GM10248 (cell line): ENCODE data around the gene FRMPD1.

ENCODE experiments used
- CTCF ChIA-PET: fragments of 300-600 bp; sonication (Branson Sonifier 250); formaldehyde crosslinking; extraction: SDS; loops from one replicate; lab custom pipeline; 2021; ENCODE audit warnings: antibody characterized with exemption; lab: Yijun Ruan, JAX
- POLR2A ChIA-PET: fragments of 350-650 bp; sonication (Branson Sonifier 250); formaldehyde crosslinking; extraction: SDS; loops from one replicate; lab custom pipeline; 2020; ENCODE audit warnings: antibody characterized with exemption; lab: Yijun Ruan, JAX
- DNase-seq: peaks from one replicate; pipeline ENCODE4 v3.0.0; 2012; ENCODE audit errors: extremely low spot score
- CTCF ChIP-seq: IDR thresholded peaks from 2 replicates; pipeline ENCODE4 v1.5.1; 2012; ENCODE audit warnings: mild to moderate bottlenecking, low read depth; ENCODE audit errors: extremely low read depth, missing control alignments, control extremely low read depth

The FRMPD1 gene

DNA sequence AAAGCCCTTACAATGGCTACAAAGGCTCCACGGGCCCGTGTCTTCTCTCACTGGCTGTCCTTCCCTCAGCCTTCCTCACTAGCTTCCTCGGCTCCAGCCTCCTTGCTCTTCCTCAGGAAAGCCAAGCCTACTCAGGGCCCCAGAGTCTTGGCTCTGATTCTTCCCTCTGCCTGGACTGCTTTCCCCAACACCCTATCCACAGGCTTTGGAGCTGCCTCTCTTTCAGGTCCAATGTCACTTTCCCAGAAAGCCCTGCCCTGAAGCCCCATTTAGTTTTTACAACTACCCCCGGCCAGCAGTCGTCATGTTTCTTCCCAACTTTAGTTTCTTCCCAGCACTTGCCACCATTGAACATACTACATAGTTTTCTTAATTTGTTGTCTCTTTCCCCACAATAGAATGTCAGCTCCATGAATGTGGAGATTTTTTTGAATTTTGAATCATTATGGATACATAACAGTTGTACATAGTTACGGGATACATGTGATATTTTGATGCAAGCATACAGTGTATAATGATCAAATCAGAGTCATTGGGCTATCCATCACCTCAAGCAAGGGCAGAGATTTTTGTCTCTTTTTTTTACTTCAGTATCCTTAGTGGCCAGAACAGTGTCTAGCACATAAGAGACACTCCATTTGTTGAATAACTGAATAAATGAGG is 40.9 kb upstream of the FRMPD1 start:
- CTCF ChIA-PET: interaction anchor here (1.6 kb wide), 1 partner anchor 12 kb away, joined by 7 read pairs; no protein-coding TSS in a partner anchor
- DNase-seq: no peak
- no peak for TF ChIP-seq CTCF
- POLR2A ChIA-PET: no interaction called here

DNA sequence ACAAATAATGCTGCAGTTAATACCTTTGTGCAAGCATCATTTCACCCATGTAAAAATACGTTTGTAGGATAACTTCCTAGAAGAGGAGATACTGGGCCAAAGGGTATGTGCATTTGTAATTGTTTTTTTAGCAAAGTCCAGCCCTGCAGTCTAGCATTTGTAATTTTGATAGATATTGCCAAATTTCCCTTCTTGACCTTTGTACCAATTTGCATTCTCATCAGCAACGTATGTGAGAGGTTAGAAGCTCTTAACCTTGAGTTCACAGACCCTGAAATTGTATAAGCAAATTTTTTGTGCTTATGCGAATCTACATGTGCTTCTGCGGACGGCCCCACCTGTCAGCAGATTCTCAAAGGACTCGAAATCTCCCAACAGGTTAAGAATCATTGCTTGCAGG is 39.7 kb upstream of the FRMPD1 start:
- CTCF ChIA-PET: interaction anchor here (1.4 to 2.5 kb wide), 3 partner anchors 15 to 19 kb away, joined by 3 to 7 read pairs (median 5); partner anchors contain the start of gene TOMM5
- TF ChIP-seq CTCF: no peak
- DNase-seq: no peak
- POLR2A ChIA-PET: no interaction called here

DNA sequence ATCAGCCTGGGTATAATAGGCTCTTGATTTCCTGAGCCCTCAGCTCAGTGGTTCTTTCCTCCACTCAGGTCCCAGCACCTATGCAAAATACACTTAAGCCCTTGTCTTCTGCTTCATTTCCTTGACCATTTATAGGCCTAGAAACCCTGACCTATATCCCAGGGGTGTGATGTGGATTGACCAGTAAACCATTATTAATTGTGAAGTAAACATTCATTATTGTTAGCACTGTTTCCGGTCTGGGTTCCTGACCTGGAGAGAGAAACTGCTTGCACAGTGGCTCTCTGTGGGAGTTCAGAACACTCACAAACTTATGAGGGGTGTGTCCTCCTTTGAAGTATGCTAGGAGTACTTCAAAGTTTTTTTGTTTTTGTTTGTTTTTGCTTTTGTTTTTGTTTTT is 38.8 kb upstream of the FRMPD1 start:
- DNase-seq: no peak
- ChIA-PET CTCF (interaction anchor here (1.4 to 2.5 kb wide), 3 partner anchors 15 to 20 kb away, joined by 3 to 7 read pairs (median 5); partner anchors contain the start of gene TOMM5), POLR2A (no interaction called here)
- no peak for TF ChIP-seq CTCF

DNA sequence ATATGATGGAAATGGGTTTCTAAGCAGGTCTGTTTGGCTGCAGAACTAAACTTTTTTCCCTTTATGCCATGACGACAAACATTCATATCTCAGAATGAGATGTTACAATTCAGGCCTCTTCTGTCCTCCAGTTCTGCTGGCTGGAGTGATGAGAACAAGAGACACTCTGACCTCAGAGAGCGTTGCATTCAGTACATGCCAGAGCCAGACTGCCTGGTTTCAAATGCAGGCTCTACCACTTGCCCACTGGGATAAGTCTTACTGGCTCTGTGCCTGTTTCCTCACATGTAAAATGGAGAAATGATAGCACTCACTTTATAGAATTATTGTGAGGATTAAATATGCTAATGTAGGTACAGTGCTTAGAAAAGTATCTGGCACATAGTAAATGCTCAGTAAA is 33.6 kb upstream of the FRMPD1 start:
- DNase-seq: no peak
- no peak for TF ChIP-seq CTCF
- CTCF ChIA-PET: interaction anchor here (1.1 to 1.5 kb wide), 2 partner anchors 12 to 30 kb away, joined by 3 read pairs; no protein-coding TSS in a partner anchor
- POLR2A ChIA-PET: no interaction called here

DNA sequence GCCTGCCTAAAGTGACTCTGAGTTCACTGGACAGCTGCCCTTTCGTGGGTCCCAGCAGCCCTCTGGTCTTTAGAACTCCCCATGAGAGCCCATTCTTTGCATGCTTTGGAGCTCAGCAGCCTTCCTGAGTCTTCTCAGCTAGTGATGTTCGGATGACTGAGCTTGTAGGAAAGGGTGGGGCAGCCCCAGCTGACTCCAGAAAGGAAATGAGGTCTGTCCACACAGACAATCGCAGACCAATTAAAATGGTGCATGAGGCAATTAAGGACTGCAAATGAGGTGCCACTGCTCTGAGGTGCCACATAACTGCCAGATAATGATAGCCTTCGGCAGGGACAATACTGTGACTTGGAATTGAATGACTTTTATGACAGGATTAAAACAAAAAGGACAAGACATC is 32.9 kb upstream of the FRMPD1 start:
- TF ChIP-seq CTCF: no peak
- ChIA-PET CTCF (interaction anchor here (1.1 to 1.5 kb wide), 2 partner anchors 13 to 29 kb away, joined by 3 read pairs; no protein-coding TSS in a partner anchor), POLR2A (no interaction called here)
- DNase-seq: no peak

GRCh38 chr9:37618817-37619216 is 31.9 kb upstream of the FRMPD1 start:
- ChIA-PET CTCF (interaction anchor here (0.7 to 1.5 kb wide), 2 partner anchors 21 to 28 kb away, joined by 3 read pairs; no protein-coding TSS in a partner anchor), POLR2A (interaction anchor here (0.7 kb wide), 1 partner anchor 11 kb away, joined by 3 read pairs; no protein-coding TSS in a partner anchor)
- DNase-seq: no peak
- TF ChIP-seq CTCF: no peak
